SK-N-SH (cell line): Measurements from ENCODE around the gene RASEF. TPM values are rescaled to one million over a fixed set of nuclear protein-coding genes. Genes with fewer than 3 reads are reported as not detected.

Experiments
- CTCF ChIA-PET: fragments of 300-600, 350-600 bp; formaldehyde crosslinking; extraction: SDS; loops from one replicate; lab custom pipeline; 2021; lab: Yijun Ruan, JAX
- POLR2A ChIA-PET: fragments of 350-600 bp; sonication (Branson Sonifier 250); formaldehyde crosslinking; extraction: SDS; loops from one replicate; lab custom pipeline; 2020; ENCODE audit warnings: antibody characterized with exemption, inconsistent platforms; lab: Yijun Ruan, JAX
- DNase-seq: peaks from one replicate; pipeline ENCODE4 v3.0.0; 2012
- H2AFZ ChIP-seq: fragments of 200-600 bp; sonication (generic); 2 replicates; pipeline ENCODE4 v1.8.1; 2016; ENCODE audit warnings: antibody characterized with exemption, mild to moderate bottlenecking, low read depth
- H3F3A ChIP-seq: fragments of 200-600 bp; sonication (generic); replicated peaks from 2 replicates; pipeline ENCODE3; 2016; ENCODE audit warnings: antibody characterized with exemption, mild to moderate bottlenecking; ENCODE audit not compliant: insufficient read depth
- H3K27ac ChIP-seq, 2 experiments: fragments of 200-500 bp in 1 of 2; fragments of 200-600 bp in 1 of 2; sonication (Bioruptor generic) in 1 of 2; sonication (generic), shearing (Covaris generic) in 1 of 2; 2 replicates each; pipeline versions ENCODE4 v1.5.1 to v1.6.1; 2014 to 2016; ENCODE audit warnings: low read depth in 2 of 2, inconsistent platforms in 1 of 2, low read length in 1 of 2, mild to moderate bottlenecking in 1 of 2, mixed read lengths in 1 of 2
- H3K27me3 ChIP-seq: fragments of 200-600 bp; sonication (generic), shearing (Covaris generic); 2 replicates; pipeline ENCODE4 v1.6.1; 2016; ENCODE audit warnings: mixed run types; ENCODE audit not compliant: insufficient read depth
- H3K36me3 ChIP-seq, 2 experiments: fragments of 200-500 bp in 1 of 2; fragments of 200-600 bp in 1 of 2; sonication (Bioruptor generic) in 1 of 2; sonication (generic) in 1 of 2; replicated peaks in 1 of 2; 2 replicates each; pipeline versions ENCODE3 to v1.5.1; 2014 to 2016; ENCODE audit warnings: low read length in 1 of 2, mild to moderate bottlenecking in 1 of 2; ENCODE audit not compliant: insufficient read depth in 2 of 2, control insufficient read depth in 1 of 2
- H3K4me1 ChIP-seq, 2 experiments: fragments of 200-500 bp in 1 of 2; fragments of 200-600 bp in 1 of 2; sonication (Bioruptor generic) in 1 of 2; sonication (generic), shearing (Covaris generic) in 1 of 2; 2 replicates each; pipeline versions ENCODE4 v1.5.1 to v1.6.1; 2014 to 2016; ENCODE audit warnings: low read depth in 1 of 2, low read length in 1 of 2, mixed run types in 1 of 2; ENCODE audit not compliant: insufficient read depth in 2 of 2, control insufficient read depth in 1 of 2
- H3K4me2 ChIP-seq: fragments of 200-600 bp; sonication (generic), shearing (Covaris generic); 2 replicates; pipeline ENCODE4 v1.6.1; 2017; ENCODE audit warnings: mixed run types
- H3K4me3 ChIP-seq, 2 experiments: fragments of 200-500 bp in 1 of 2; fragments of 200-600 bp in 1 of 2; sonication (Bioruptor generic) in 1 of 2; sonication (generic), shearing (Covaris generic) in 1 of 2; 2 replicates each; pipeline versions ENCODE4 v1.5.1 to v1.8.1; 2014 to 2016; ENCODE audit warnings: low read depth in 2 of 2, inconsistent platforms in 1 of 2, low read length in 1 of 2, mild to moderate bottlenecking in 1 of 2, mixed read lengths in 1 of 2, moderate library complexity in 1 of 2
- H3K79me2 ChIP-seq: fragments of 200-600 bp; sonication (generic); 2 replicates; pipeline ENCODE4 v1.8.1; 2017; ENCODE audit warnings: mild to moderate bottlenecking; ENCODE audit not compliant: insufficient read depth
- H3K9ac ChIP-seq: fragments of 200-600 bp; sonication (generic); 2 replicates; pipeline ENCODE4 v1.6.1; 2017; ENCODE audit warnings: mixed run types
- H3K9me2 ChIP-seq: fragments of 200-600 bp; sonication (generic); 2 replicates; pipeline ENCODE4 v1.6.1; 2017; ENCODE audit warnings: mixed run types
- H3K9me3 ChIP-seq: fragments of 200-600 bp; sonication (generic); 2 replicates; pipeline ENCODE4 v1.6.1; 2017; ENCODE audit warnings: mixed run types, mild to moderate bottlenecking, moderate library complexity
- H4K20me1 ChIP-seq: fragments of 200-600 bp; sonication (generic); 2 replicates; pipeline ENCODE4 v1.6.1; 2017; ENCODE audit warnings: mild to moderate bottlenecking, mixed run types; ENCODE audit not compliant: insufficient read depth
- ELF1 ChIP-seq: IDR thresholded peaks from 2 replicates; pipeline ENCODE4 v1.4.0; 2012
- EP300 ChIP-seq, 2 experiments: IDR thresholded peaks; 2 replicates each; pipeline versions ENCODE4 v1.4.0 to v1.6.1; 2012; ENCODE audit warnings: borderline replicate concordance in 1 of 2, low read depth in 1 of 2, low read length in 1 of 2
- FOSL2 ChIP-seq: IDR thresholded peaks from 2 replicates; pipeline ENCODE4 v1.4.0; 2012; ENCODE audit warnings: low read depth, mild to moderate bottlenecking, moderate library complexity, borderline replicate concordance
- FOXM1 ChIP-seq: IDR thresholded peaks from 2 replicates; pipeline ENCODE4 v1.4.0; 2012; ENCODE audit warnings: low read depth, mild to moderate bottlenecking
- GABPA ChIP-seq: IDR thresholded peaks from 2 replicates; pipeline ENCODE4 v1.4.0; 2012; ENCODE audit warnings: low read depth, mild to moderate bottlenecking
- GATA2 ChIP-seq: sonication (generic); formaldehyde crosslinking; IDR thresholded peaks from 2 replicates; pipeline ENCODE4 v1.5.0; 2020; ENCODE audit warnings: mild to moderate bottlenecking, missing genetic modification reagents
- JUND ChIP-seq: IDR thresholded peaks from 2 replicates; pipeline ENCODE4 v1.4.0; 2012
- MXI1 ChIP-seq: IDR thresholded peaks from 2 replicates; pipeline ENCODE4 v1.6.1; 2012; ENCODE audit warnings: mild to moderate bottlenecking, low read depth, low read length, improper control_type of control experiment
- NFIC ChIP-seq: IDR thresholded peaks from 2 replicates; pipeline ENCODE4 v1.4.0; 2012; ENCODE audit warnings: borderline replicate concordance
- POLR2AphosphoS5 ChIP-seq: IDR thresholded peaks from 2 replicates; pipeline ENCODE4 v1.6.1; 2012; ENCODE audit warnings: low read depth, low read length
- RCOR1 ChIP-seq: fragments of 150-350 bp; IDR thresholded peaks from 2 replicates; pipeline ENCODE4 v1.6.1; 2017; ENCODE audit warnings: antibody characterized with exemption, low read length
- RFX5 ChIP-seq: IDR thresholded peaks from 2 replicates; pipeline ENCODE4 v1.6.1; 2012; ENCODE audit warnings: mild to moderate bottlenecking, improper control_type of control experiment, low read length
- RXRA ChIP-seq: IDR thresholded peaks from 2 replicates; pipeline ENCODE4 v1.4.0; 2012; ENCODE audit warnings: low read depth, mild to moderate bottlenecking, borderline replicate concordance
- TEAD4 ChIP-seq: IDR thresholded peaks from 2 replicates; pipeline ENCODE4 v1.4.0; 2012; ENCODE audit warnings: mild to moderate bottlenecking, borderline replicate concordance; ENCODE audit not compliant: insufficient read depth
- ZBTB33 ChIP-seq: IDR thresholded peaks from 2 replicates; pipeline ENCODE4 v1.4.0; 2012; ENCODE audit warnings: low read depth, borderline replicate concordance
- WGBS: methylation state at CpG from one replicate; pipeline ENCODE4 v1.1.6; 2017; ENCODE audit warnings: low lambda C conversion rate; 5-methylcytosine and 5-hydroxymethylcytosine counted together
- polyA plus RNA-seq, 3 experiments: library from polyadenylated mRNA; depleted of rRNA; stranded (reverse); fragments of >200 nt; gene quantifications; 2 replicates each; pipeline ENCODE4 v1.2.3, GENCODE V29; 2012
- TF ChIP-seq, protein P1 (sequence below): fragments of 200-600 bp; sonication (generic); IDR thresholded peaks from 2 replicates; pipeline ENCODE4 v1.6.1; 2017; ENCODE audit warnings: antibody characterized with exemption, mild to moderate bottlenecking, moderate library complexity
- TF ChIP-seq, protein P2 (sequence below): IDR thresholded peaks from 2 replicates; pipeline ENCODE4 v1.4.0; 2012; ENCODE audit warnings: low read depth
- TF ChIP-seq, protein P3 (sequence below): IDR thresholded peaks from 2 replicates; pipeline ENCODE4 v1.4.0; 2012; ENCODE audit warnings: low read depth, borderline replicate concordance

RASEF gene
- polyA plus RNA-seq, 1 of the 3 experiments (the other 2 are of a cell fraction): not detected

GRCh38 chr9:83023151-83023550 lies 39.8 kb downstream of the RASEF start (continued):
- TF ChIP-seq, protein P1, sequence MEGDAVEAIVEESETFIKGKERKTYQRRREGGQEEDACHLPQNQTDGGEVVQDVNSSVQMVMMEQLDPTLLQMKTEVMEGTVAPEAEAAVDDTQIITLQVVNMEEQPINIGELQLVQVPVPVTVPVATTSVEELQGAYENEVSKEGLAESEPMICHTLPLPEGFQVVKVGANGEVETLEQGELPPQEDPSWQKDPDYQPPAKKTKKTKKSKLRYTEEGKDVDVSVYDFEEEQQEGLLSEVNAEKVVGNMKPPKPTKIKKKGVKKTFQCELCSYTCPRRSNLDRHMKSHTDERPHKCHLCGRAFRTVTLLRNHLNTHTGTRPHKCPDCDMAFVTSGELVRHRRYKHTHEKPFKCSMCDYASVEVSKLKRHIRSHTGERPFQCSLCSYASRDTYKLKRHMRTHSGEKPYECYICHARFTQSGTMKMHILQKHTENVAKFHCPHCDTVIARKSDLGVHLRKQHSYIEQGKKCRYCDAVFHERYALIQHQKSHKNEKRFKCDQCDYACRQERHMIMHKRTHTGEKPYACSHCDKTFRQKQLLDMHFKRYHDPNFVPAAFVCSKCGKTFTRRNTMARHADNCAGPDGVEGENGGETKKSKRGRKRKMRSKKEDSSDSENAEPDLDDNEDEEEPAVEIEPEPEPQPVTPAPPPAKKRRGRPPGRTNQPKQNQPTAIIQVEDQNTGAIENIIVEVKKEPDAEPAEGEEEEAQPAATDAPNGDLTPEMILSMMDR: no peak
- no peak for TF ChIP-seq POLR2AphosphoS5
- no peak for TF ChIP-seq FOXM1
- TF ChIP-seq JUND: no peak
- no peak for TF ChIP-seq RCOR1
- TF ChIP-seq GATA2 (CRISPR knock-in tag): no peak
- no peak for TF ChIP-seq ELF1
- no peak for TF ChIP-seq RXRA
- TF ChIP-seq EP300 (IDR thresholded peaks at IDR 0.05; ENCODE audit: borderline replicate concordance in 1 of 2, low read depth in 1 of 2, low read length in 1 of 2): no peak
- TF ChIP-seq, protein P2, sequence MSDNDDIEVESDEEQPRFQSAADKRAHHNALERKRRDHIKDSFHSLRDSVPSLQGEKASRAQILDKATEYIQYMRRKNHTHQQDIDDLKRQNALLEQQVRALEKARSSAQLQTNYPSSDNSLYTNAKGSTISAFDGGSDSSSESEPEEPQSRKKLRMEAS: no peak

GRCh38 chr9:83020864-83021263 lies 42.1 kb downstream of the RASEF start:
- Histone ChIP-seq H3K79me2 (no peaks in the 10 kb centered on the region), H3K4me2 (no peak overlapping the region), H2AFZ (no peak overlapping the region), H3K4me3 (no peak overlapping the region), H3F3A (no peaks in the 10 kb centered on the region), H3K27ac (no peak overlapping the region), H3K9ac (no peak overlapping the region), H3K27me3 (no peaks in the 10 kb centered on the region; the same call in 1 of the 2 replicates), H4K20me1 (no peaks in the 10 kb centered on the region), H3K9me3 (no peaks in the 10 kb centered on the region), H3K9me2 (no peaks in the 10 kb centered on the region), H3K36me3 (no peaks in the 10 kb centered on the region), H3K4me1 (no peaks in the 10 kb centered on the region; a peak in 1 of 4 replicates)
- TF ChIP-seq TEAD4 (no peak), FOSL2 (no peak), RCOR1 (no peak), NFIC (no peak), FOXM1 (no peak), EP300 (IDR thresholded peaks at IDR 0.05; ENCODE audit: borderline replicate concordance in 1 of 2, low read depth in 1 of 2, low read length in 1 of 2) (no peak), ELF1 (no peak), ZBTB33 (no peak), MXI1 (no peak), GATA2 (CRISPR knock-in tag) (no peak), RXRA (no peak), GABPA (no peak), RFX5 (no peak)
- TF ChIP-seq, protein P2: no peak
- TF ChIP-seq, protein P1: no peak
- TF ChIP-seq, protein P3, sequence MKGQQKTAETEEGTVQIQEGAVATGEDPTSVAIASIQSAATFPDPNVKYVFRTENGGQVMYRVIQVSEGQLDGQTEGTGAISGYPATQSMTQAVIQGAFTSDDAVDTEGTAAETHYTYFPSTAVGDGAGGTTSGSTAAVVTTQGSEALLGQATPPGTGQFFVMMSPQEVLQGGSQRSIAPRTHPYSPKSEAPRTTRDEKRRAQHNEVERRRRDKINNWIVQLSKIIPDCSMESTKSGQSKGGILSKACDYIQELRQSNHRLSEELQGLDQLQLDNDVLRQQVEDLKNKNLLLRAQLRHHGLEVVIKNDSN: no peak
- DNase-seq: no peak
- 61% methylated on average over 2 of the region's 2 CpGs for WGBS
- POLR2A ChIA-PET: no interaction called here
- CTCF ChIA-PET: interaction anchor here (0.6 kb wide), 1 partner anchor 314 kb away, joined by 3 read pairs; no protein-coding TSS in a partner anchor
